Liver (tissue), 9 donors: Measurements from ENCODE around the gene LMF2. TPM values are rescaled to one million over a fixed set of nuclear protein-coding genes. Genes with fewer than 3 reads are reported as not detected.

Source experiments
- DNase-seq: peaks from one replicate; pipeline ENCODE4 v3.0.0-alpha.2; 2017; ENCODE audit warnings: low spot score
- H3K27ac ChIP-seq, 2 donors: one replicate each; pipeline ENCODE4 v1.7.0; 2013; ENCODE audit warnings: inconsistent platforms in 2 of 2, low read length in 2 of 2, control low read depth in 1 of 2, low read depth in 1 of 2, mild to moderate bottlenecking in 1 of 2
- H3K27me3 ChIP-seq, 4 donors: one replicate each; pipeline versions ENCODE4 v1.6.1 to v1.7.0; 2013; ENCODE audit warnings: low read length in 3 of 4, inconsistent platforms in 1 of 4, mild to moderate bottlenecking in 1 of 4, moderate library complexity in 1 of 4; ENCODE audit not compliant: control insufficient read depth in 4 of 4, insufficient read depth in 4 of 4
- H3K36me3 ChIP-seq, 4 donors: one replicate each; pipeline versions ENCODE4 v1.6.1 to v1.7.0; 2013; ENCODE audit warnings: low read length in 3 of 4, mild to moderate bottlenecking in 3 of 4, low read depth in 1 of 4, moderate library complexity in 1 of 4; ENCODE audit not compliant: control insufficient read depth in 4 of 4, insufficient read depth in 3 of 4
- H3K4me1 ChIP-seq, 4 donors: one replicate each; pipeline versions ENCODE4 v1.6.1 to v1.7.0; 2013; ENCODE audit warnings: low read length in 3 of 4, mild to moderate bottlenecking in 3 of 4, moderate library complexity in 1 of 4; ENCODE audit not compliant: control insufficient read depth in 4 of 4, insufficient read depth in 4 of 4
- H3K4me3 ChIP-seq, 3 donors: one replicate each; pipeline versions ENCODE4 v1.6.1 to v1.7.0; 2013; ENCODE audit warnings: low read length in 3 of 3, control low read depth in 1 of 3, low read depth in 1 of 3, mild to moderate bottlenecking in 1 of 3
- H3K9ac ChIP-seq, 2 donors: one replicate each; pipeline ENCODE4 v1.7.0; 2013; ENCODE audit warnings: low read length in 2 of 2, mild to moderate bottlenecking in 2 of 2, moderate library complexity in 2 of 2, control low read depth in 1 of 2, low read depth in 1 of 2
- H3K9me3 ChIP-seq, 4 donors: one replicate each; pipeline versions ENCODE4 v1.6.1 to v1.7.0; 2013; ENCODE audit warnings: low read length in 3 of 4; ENCODE audit not compliant: control insufficient read depth in 4 of 4
- ATF3 ChIP-seq: IDR thresholded peaks from 2 replicates; pipeline ENCODE4 v1.6.1; 2016; ENCODE audit warnings: antibody characterized with exemption
- CTCF ChIP-seq: fragments of 150-350 bp; IDR thresholded peaks from 2 replicates; pipeline ENCODE4 v1.5.1; 2017; ENCODE audit warnings: improper control_type of control experiment, low read depth, low read length; ENCODE audit not compliant: missing input control
- FOXA2 ChIP-seq: IDR thresholded peaks from 2 replicates; pipeline ENCODE4 v1.6.1; 2016; ENCODE audit warnings: antibody characterized with exemption
- GABPA ChIP-seq, 2 donors: IDR thresholded peaks in 1 of 2; conservative IDR thresholded peaks in 1 of 2; 2 replicates each; pipeline ENCODE4 v1.6.1; 2016; ENCODE audit warnings: antibody characterized with exemption in 2 of 2, mild to moderate bottlenecking in 1 of 2, moderate library complexity in 1 of 2
- HNF4A ChIP-seq, 2 donors: conservative IDR thresholded peaks; 2 replicates each; pipeline ENCODE4 v1.6.1; 2016; ENCODE audit warnings: antibody characterized with exemption in 2 of 2, mild to moderate bottlenecking in 2 of 2
- HNF4G ChIP-seq: IDR thresholded peaks from 2 replicates; pipeline ENCODE4 v1.6.1; 2016; ENCODE audit warnings: antibody characterized with exemption
- JUND ChIP-seq, 2 donors: IDR thresholded peaks; 2 replicates each; pipeline ENCODE4 v1.6.1; 2016; ENCODE audit warnings: antibody characterized with exemption in 2 of 2
- MAX ChIP-seq: IDR thresholded peaks from 2 replicates; pipeline ENCODE4 v1.6.1; 2016; ENCODE audit warnings: antibody characterized with exemption
- NR2F2 ChIP-seq: IDR thresholded peaks from 2 replicates; pipeline ENCODE4 v1.6.1; 2016; ENCODE audit warnings: antibody characterized with exemption
- RAD21 ChIP-seq, 2 donors: IDR thresholded peaks; 2 replicates each; pipeline ENCODE4 v1.6.1; 2016; ENCODE audit warnings: antibody characterized with exemption in 2 of 2, mild to moderate bottlenecking in 2 of 2
- REST ChIP-seq: IDR thresholded peaks from 2 replicates; pipeline ENCODE4 v1.6.1; 2016; ENCODE audit warnings: antibody characterized with exemption, mild to moderate bottlenecking
- RXRA ChIP-seq, 2 donors: IDR thresholded peaks; 2 replicates each; pipeline ENCODE4 v1.6.1; 2017 to 2018; ENCODE audit warnings: antibody characterized with exemption in 2 of 2, mild to moderate bottlenecking in 1 of 2
- SP1 ChIP-seq: IDR thresholded peaks from 2 replicates; pipeline ENCODE4 v1.6.1; 2018; ENCODE audit warnings: antibody characterized with exemption, mild to moderate bottlenecking
- TAF1 ChIP-seq: conservative IDR thresholded peaks from 2 replicates; pipeline ENCODE4 v1.6.1; 2016; ENCODE audit warnings: antibody characterized with exemption, mild to moderate bottlenecking
- YY1 ChIP-seq: IDR thresholded peaks from 2 replicates; pipeline ENCODE4 v1.6.1; 2016; ENCODE audit warnings: antibody characterized with exemption, mild to moderate bottlenecking
- ZBTB33 ChIP-seq: IDR thresholded peaks from 2 replicates; pipeline ENCODE4 v1.6.1; 2016; ENCODE audit warnings: antibody characterized with exemption
- WGBS: extraction: QIAGEN DNeasy Blood & Tissue Kit; methylation state at CpG from one replicate; pipeline ENCODE4 v1.1.7; 2013; 5-methylcytosine and 5-hydroxymethylcytosine counted together
- polyA plus RNA-seq, 2 donors: library from polyadenylated mRNA; stranded (reverse) in 1 of 2; unstranded in 1 of 2; fragments of 200-250 nt in 1 of 2; fragments of >200 nt in 1 of 2; fragmentation: Nextera tagmentation in 1 of 2; extraction: Ambion mirVana in 1 of 2; gene quantifications; one replicate each; pipeline versions ENCODE4 v1.2.1 to v1.2.3, GENCODE V29; 2013 to 2015
- total RNA-seq, 2 donors: library from RNA; depleted of rRNA; stranded (reverse); fragments of >200 nt; gene quantifications; one replicate each; pipeline ENCODE4 v1.2.3, GENCODE V29; 2014
- donor health status: healthy.
- donor health status: healthy.
- donor health status: healthy.
- donor health status: healthy.
- donor health status: healthy.

Gene LMF2
- 10 to 100 TPM; 24.0 to 27.9 TPM for total RNA-seq
- polyA plus RNA-seq = 10 to 100 TPM; 16.7 to 35.6 TPM

GRCh38 chr22:50507421-50507990, at the start of gene LMF2:
Gene LMF2, minus strand, starts transcription at chr22:50507702. Its CDS starts 27 bp downstream, at chr22:50507675.
- Histone ChIP-seq H3K4me1 (peaks cover 11 to 27% (median 24%) of the 10 kb centered on the region in 4 donors), H3K9me3 (no peaks in the 10 kb centered on the region), H3K9ac (peak within 1 kb of the TSS; percentile 86 to 99), H3K36me3 (peaks cover 0 to 19% (median 7%) of the 10 kb centered on the region in 4 donors), H3K27me3 (no peaks in the 10 kb centered on the region), H3K4me3 (peak within 1 kb of the TSS; percentile 87 to 97 (median 89)), H3K27ac (peak within 1 kb of the TSS; percentile 86 to 90)
- under 1% methylated on average over 62 of the region's 62 CpGs for WGBS
- TF ChIP-seq HNF4G (no peak), JUND (IDR thresholded peaks at IDR 0.05) (no peak), NR2F2 (no peak), MAX (no peak), CTCF (no peak), HNF4A (conservative IDR thresholded peaks at IDR 0.05) (no peak), RXRA (IDR thresholded peaks at IDR 0.05) (no peak), ATF3 (no peak), SP1 (no peak), GABPA (IDR thresholded peaks at IDR 0.05 in 1 of 2, conservative IDR thresholded peaks at IDR 0.05 in 1 of 2) (no peak), RAD21 (IDR thresholded peaks at IDR 0.05) (no peak), REST (no peak), ZBTB33 (no peak), FOXA2 (no peak), TAF1 (no peak), YY1 (no peak)
- DNase-seq = peak; percentile 100
